ENCODE data around the gene GPR132.
"Not testable (repeated sequence)": the region's sequence is repeated elsewhere in the genome, so short reads cannot be mapped to it uniquely, and the experiment has no call there.

Gene GPR132

GRCh38 chr14:105074601-105075053 is 9.4 kb upstream of the GPR132 start:
- DNase-seq: no peak

GRCh38 chr14:105073720-105074600 is 8.7 kb upstream of the GPR132 start:
- DNase-seq: no peak

- DNase-seq: no peak
Observed at GRCh38 chr14:105072892-105073719, 7.9 kb upstream of the GPR132 start.

GRCh38 chr14:105072381-105072861 is 7.2 kb upstream of the GPR132 start:
- no peak for DNase-seq

GRCh38 chr14:105071942-105072341 is 6.7 kb upstream of the GPR132 start:
- DNase-seq: no peak

- no peak for DNase-seq
Observed at GRCh38 chr14:105071326-105071725, 6.1 kb upstream of the GPR132 start.

GRCh38 chr14:105070760-105071137 is 5.5 kb upstream of the GPR132 start:
- DNase-seq: peak in 1 of 2 experiments; percentile 69

- DNase-seq: peak; percentile 61 to 71
Observed at GRCh38 chr14:105069871-105070759, 4.9 kb upstream of the GPR132 start.

- DNase-seq: no peak
Observed at GRCh38 chr14:105069522-105069870, 4.3 kb upstream of the GPR132 start.

- DNase-seq: no peak
Observed at GRCh38 chr14:105068818-105069217, 3.6 kb upstream of the GPR132 start.

GRCh38 chr14:105067969-105068301 is 2.7 kb upstream of the GPR132 start:
- DNase-seq: no peak

- peak; percentile 75 to 83 for DNase-seq
Observed at GRCh38 chr14:105067140-105067968, 2.1 kb upstream of the GPR132 start.

- peak in 1 of 2 experiments; percentile 54 for DNase-seq
Observed at GRCh38 chr14:105066240-105067071, 1.2 kb upstream of the GPR132 start.

- DNase-seq: peak; percentile 57 to 63
Observed at GRCh38 chr14:105064721-105065143, 498 bp downstream of the GPR132 start.

- no peak for DNase-seq
Observed at GRCh38 chr14:105064001-105064400, 1.2 kb downstream of the GPR132 start.

- DNase-seq: not testable (repeated sequence)
Observed at GRCh38 chr14:105063506-105063905, 1.7 kb downstream of the GPR132 start.

GRCh38 chr14:105063056-105063455 is 2.2 kb downstream of the GPR132 start:
- DNase-seq: no peak

- no peak for DNase-seq
Observed at GRCh38 chr14:105062048-105062433, 3.2 kb downstream of the GPR132 start.

GRCh38 chr14:105061428-105062047 is 3.7 kb downstream of the GPR132 start:
- DNase-seq: peak; percentile 77 to 83

GRCh38 chr14:105060751-105061427 is 4.3 kb downstream of the GPR132 start:
- peak; percentile 47 to 61 for DNase-seq

Measured in activated CD4-positive, alpha-beta T cell treated with anti-CD3 and anti-CD28 coated beads, Interleukin-2, amount 50 U/mL, for 48 hours (primary cell).